Hepatic stellate cell (primary cell): ENCODE data around the gene OR51A4.
"Not testable (repeated sequence)": the region's sequence is repeated elsewhere in the genome, so short reads cannot be mapped to it uniquely, and the experiment has no call there.

Source experiments
- DNase-seq: peaks from one replicate; pipeline ENCODE4 v3.0.0; 2011; ENCODE audit warnings: low spot score

Gene OR51A4

GRCh38 chr11:4947505-4947904, at the start of gene OR51A4:
Gene OR51A4, minus strand, starts transcription at chr11:4947605. Its CDS starts 505 bp downstream, at chr11:4947100.
- DNase-seq: no peak

GRCh38 chr11:4994551-4994950, 47.1 kb upstream of the OR51A4 start, which contains the start of gene OR51L1:
Gene OR51L1, plus strand, starts transcription at chr11:4994851. Its CDS starts 4,132 bp downstream, at chr11:4998983.
- DNase-seq: no peak

- DNase-seq: peak; percentile 3
Measured at GRCh38 chr11:4991060-4991459, 43.7 kb upstream of the OR51A4 start.

GRCh38 chr11:4983841-4984240, 36.4 kb upstream of the OR51A4 start:
- DNase-seq: no peak

GRCh38 chr11:4982678-4983077, 35.3 kb upstream of the OR51A4 start:
- DNase-seq: no peak

GRCh38 chr11:4979036-4979435, 31.6 kb upstream of the OR51A4 start:
- no peak for DNase-seq

GRCh38 chr11:4975436-4975835, 28.0 kb upstream of the OR51A4 start:
- DNase-seq: no peak

GRCh38 chr11:4962816-4963215, 15.4 kb upstream of the OR51A4 start:
- no peak for DNase-seq

GRCh38 chr11:4960877-4961276, 13.5 kb upstream of the OR51A4 start:
- no peak for DNase-seq

- DNase-seq: no peak
Measured at GRCh38 chr11:4957396-4957795, 10.0 kb upstream of the OR51A4 start.

GRCh38 chr11:4955613-4956012, 8.2 kb upstream of the OR51A4 start, which contains the start of gene OR51A2:
Gene OR51A2, minus strand, starts transcription at chr11:4955713. Its CDS starts 0 bp downstream, at chr11:4955713.
- not testable (repeated sequence) for DNase-seq

- no peak for DNase-seq
Measured at GRCh38 chr11:4936745-4937144, 10.7 kb downstream of the OR51A4 start.

GRCh38 chr11:4932751-4933150, 14.7 kb downstream of the OR51A4 start:
- no peak for DNase-seq

- no peak for DNase-seq
Measured at GRCh38 chr11:4926608-4927007, 20.8 kb downstream of the OR51A4 start.

- no peak for DNase-seq
Measured at GRCh38 chr11:4924239-4924638, 23.2 kb downstream of the OR51A4 start, which contains the start of gene OR51G1. Gene OR51G1, minus strand, starts transcription at chr11:4924339. Its CDS starts 0 bp downstream, at chr11:4924339.

- DNase-seq: no peak
Measured at GRCh38 chr11:4922304-4922703, 25.1 kb downstream of the OR51A4 start.

GRCh38 chr11:4921796-4922195, 25.6 kb downstream of the OR51A4 start:
- DNase-seq: no peak

- no peak for DNase-seq
Measured at GRCh38 chr11:4919250-4919649, 28.2 kb downstream of the OR51A4 start, which contains the start of gene OR51G2. Gene OR51G2, minus strand, starts transcription at chr11:4919350. Its CDS starts 3,687 bp downstream, at chr11:4915663.

GRCh38 chr11:4916581-4916980, 30.8 kb downstream of the OR51A4 start:
- DNase-seq: no peak

GRCh38 chr11:4903484-4903883, 43.9 kb downstream of the OR51A4 start, which contains the start of gene OR51A7:
Gene OR51A7, plus strand, starts transcription at chr11:4903783. Its CDS starts 3,587 bp downstream, at chr11:4907370.
- no peak for DNase-seq
